H1 (cell line): ENCODE results near the gene ABCC4.

Source experiments
- GTF2F1 ChIP-seq: IDR thresholded peaks from 2 replicates; pipeline ENCODE4 v1.6.1; 2012; ENCODE audit warnings: low read depth, low read length, improper control_type of control experiment, borderline replicate concordance
- HDAC2 ChIP-seq, 2 experiments: fragments of 300-600 bp in 1 of 2; sonication (generic) in 1 of 2; IDR thresholded peaks; 2 replicates each; pipeline ENCODE4 v1.6.1; 2011 to 2012; ENCODE audit warnings: low read depth in 2 of 2, low read length in 2 of 2, mild to moderate bottlenecking in 2 of 2, moderate library complexity in 2 of 2, borderline replicate concordance in 1 of 2, inconsistent platforms in 1 of 2
- POLR2A ChIP-seq, 2 experiments: IDR thresholded peaks; 1 replicate in 1 of 2; 2 replicates in 1 of 2; pipeline ENCODE4 v1.6.1; 2011; ENCODE audit warnings: low read depth in 2 of 2, low read length in 2 of 2, mild to moderate bottlenecking in 2 of 2; ENCODE audit errors: control extremely low read depth in 1 of 2
- TF ChIP-seq, protein P1 (sequence below): fragments of 300-600 bp; sonication (generic); IDR thresholded peaks from 2 replicates; pipeline ENCODE4 v1.7.1; 2012; ENCODE audit warnings: low read length, moderate library complexity, mild to moderate bottlenecking, inconsistent platforms; ENCODE audit not compliant: insufficient replicate concordance
- TF ChIP-seq, protein P2 (sequence below): IDR thresholded peaks from 2 replicates; pipeline ENCODE4 v1.6.1; 2012; ENCODE audit warnings: low read length, inconsistent platforms

DNA sequence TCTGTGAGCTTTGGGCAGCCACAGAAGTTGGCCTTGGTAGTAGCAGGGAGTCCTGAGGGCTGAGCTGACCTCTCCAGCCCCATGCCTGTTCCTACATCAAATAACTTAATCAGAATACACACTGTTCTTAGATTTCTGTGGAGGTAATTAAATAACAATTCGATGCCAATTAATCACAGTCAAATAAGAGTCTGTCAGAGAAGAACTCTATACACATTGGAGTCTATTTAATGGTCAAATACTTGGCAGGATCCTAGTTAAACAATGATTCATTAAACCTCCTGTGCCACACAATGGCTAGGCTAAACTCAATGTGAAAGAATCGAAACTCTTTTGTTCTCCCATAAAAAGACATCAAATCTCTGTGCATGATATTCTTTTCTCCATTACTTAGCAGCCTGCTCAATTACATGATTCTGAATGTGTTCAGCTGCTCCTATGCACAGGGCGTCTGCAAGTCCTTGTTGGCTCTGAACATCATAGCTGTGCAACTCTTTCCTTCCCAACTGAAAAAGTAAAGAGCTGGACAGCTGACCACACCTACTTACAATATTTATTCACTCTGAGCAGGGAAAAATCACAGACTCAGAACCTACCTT is 173.1 kb downstream of the ABCC4 start:
- TF ChIP-seq POLR2A (IDR thresholded peaks at IDR 0.05; ENCODE audit: control extremely low read depth in 1 of 2, low read depth in 2 of 2, low read length in 2 of 2) (no peak), HDAC2 (IDR thresholded peaks at IDR 0.05; ENCODE audit: borderline replicate concordance in 1 of 2, low read depth in 2 of 2, low read length in 2 of 2) (no peak), GTF2F1 (no peak)
- TF ChIP-seq, protein P1, sequence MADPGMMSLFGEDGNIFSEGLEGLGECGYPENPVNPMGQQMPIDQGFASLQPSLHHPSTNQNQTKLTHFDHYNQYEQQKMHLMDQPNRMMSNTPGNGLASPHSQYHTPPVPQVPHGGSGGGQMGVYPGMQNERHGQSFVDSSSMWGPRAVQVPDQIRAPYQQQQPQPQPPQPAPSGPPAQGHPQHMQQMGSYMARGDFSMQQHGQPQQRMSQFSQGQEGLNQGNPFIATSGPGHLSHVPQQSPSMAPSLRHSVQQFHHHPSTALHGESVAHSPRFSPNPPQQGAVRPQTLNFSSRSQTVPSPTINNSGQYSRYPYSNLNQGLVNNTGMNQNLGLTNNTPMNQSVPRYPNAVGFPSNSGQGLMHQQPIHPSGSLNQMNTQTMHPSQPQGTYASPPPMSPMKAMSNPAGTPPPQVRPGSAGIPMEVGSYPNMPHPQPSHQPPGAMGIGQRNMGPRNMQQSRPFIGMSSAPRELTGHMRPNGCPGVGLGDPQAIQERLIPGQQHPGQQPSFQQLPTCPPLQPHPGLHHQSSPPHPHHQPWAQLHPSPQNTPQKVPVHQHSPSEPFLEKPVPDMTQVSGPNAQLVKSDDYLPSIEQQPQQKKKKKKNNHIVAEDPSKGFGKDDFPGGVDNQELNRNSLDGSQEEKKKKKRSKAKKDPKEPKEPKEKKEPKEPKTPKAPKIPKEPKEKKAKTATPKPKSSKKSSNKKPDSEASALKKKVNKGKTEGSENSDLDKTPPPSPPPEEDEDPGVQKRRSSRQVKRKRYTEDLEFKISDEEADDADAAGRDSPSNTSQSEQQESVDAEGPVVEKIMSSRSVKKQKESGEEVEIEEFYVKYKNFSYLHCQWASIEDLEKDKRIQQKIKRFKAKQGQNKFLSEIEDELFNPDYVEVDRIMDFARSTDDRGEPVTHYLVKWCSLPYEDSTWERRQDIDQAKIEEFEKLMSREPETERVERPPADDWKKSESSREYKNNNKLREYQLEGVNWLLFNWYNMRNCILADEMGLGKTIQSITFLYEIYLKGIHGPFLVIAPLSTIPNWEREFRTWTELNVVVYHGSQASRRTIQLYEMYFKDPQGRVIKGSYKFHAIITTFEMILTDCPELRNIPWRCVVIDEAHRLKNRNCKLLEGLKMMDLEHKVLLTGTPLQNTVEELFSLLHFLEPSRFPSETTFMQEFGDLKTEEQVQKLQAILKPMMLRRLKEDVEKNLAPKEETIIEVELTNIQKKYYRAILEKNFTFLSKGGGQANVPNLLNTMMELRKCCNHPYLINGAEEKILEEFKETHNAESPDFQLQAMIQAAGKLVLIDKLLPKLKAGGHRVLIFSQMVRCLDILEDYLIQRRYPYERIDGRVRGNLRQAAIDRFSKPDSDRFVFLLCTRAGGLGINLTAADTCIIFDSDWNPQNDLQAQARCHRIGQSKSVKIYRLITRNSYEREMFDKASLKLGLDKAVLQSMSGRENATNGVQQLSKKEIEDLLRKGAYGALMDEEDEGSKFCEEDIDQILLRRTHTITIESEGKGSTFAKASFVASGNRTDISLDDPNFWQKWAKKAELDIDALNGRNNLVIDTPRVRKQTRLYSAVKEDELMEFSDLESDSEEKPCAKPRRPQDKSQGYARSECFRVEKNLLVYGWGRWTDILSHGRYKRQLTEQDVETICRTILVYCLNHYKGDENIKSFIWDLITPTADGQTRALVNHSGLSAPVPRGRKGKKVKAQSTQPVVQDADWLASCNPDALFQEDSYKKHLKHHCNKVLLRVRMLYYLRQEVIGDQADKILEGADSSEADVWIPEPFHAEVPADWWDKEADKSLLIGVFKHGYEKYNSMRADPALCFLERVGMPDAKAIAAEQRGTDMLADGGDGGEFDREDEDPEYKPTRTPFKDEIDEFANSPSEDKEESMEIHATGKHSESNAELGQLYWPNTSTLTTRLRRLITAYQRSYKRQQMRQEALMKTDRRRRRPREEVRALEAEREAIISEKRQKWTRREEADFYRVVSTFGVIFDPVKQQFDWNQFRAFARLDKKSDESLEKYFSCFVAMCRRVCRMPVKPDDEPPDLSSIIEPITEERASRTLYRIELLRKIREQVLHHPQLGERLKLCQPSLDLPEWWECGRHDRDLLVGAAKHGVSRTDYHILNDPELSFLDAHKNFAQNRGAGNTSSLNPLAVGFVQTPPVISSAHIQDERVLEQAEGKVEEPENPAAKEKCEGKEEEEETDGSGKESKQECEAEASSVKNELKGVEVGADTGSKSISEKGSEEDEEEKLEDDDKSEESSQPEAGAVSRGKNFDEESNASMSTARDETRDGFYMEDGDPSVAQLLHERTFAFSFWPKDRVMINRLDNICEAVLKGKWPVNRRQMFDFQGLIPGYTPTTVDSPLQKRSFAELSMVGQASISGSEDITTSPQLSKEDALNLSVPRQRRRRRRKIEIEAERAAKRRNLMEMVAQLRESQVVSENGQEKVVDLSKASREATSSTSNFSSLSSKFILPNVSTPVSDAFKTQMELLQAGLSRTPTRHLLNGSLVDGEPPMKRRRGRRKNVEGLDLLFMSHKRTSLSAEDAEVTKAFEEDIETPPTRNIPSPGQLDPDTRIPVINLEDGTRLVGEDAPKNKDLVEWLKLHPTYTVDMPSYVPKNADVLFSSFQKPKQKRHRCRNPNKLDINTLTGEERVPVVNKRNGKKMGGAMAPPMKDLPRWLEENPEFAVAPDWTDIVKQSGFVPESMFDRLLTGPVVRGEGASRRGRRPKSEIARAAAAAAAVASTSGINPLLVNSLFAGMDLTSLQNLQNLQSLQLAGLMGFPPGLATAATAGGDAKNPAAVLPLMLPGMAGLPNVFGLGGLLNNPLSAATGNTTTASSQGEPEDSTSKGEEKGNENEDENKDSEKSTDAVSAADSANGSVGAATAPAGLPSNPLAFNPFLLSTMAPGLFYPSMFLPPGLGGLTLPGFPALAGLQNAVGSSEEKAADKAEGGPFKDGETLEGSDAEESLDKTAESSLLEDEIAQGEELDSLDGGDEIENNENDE = no peak
- TF ChIP-seq, protein P2, sequence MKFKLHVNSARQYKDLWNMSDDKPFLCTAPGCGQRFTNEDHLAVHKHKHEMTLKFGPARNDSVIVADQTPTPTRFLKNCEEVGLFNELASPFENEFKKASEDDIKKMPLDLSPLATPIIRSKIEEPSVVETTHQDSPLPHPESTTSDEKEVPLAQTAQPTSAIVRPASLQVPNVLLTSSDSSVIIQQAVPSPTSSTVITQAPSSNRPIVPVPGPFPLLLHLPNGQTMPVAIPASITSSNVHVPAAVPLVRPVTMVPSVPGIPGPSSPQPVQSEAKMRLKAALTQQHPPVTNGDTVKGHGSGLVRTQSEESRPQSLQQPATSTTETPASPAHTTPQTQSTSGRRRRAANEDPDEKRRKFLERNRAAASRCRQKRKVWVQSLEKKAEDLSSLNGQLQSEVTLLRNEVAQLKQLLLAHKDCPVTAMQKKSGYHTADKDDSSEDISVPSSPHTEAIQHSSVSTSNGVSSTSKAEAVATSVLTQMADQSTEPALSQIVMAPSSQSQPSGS = no peak
